Measurements from ENCODE around the gene PTCRA.

PTCRA gene

GRCh38 chr6:42896178-42896719 is 19.6 kb upstream of the PTCRA start:
- H3K79me2 ChIP-seq (ENCODE audit: insufficient read depth, low read length), result no peaks in the 10 kb centered on the region
- H3K4me1 ChIP-seq (ENCODE audit: insufficient read depth, low read length, poor library complexity, severe bottlenecking), result peaks cover 3% of the 10 kb centered on the region
- no peaks in the 10 kb centered on the region for H3K27me3 ChIP-seq (ENCODE audit: insufficient read depth, low read length, poor library complexity, severe bottlenecking)
- no peak overlapping the region for H2AFZ ChIP-seq (ENCODE audit: low read length)
- no peaks in the 10 kb centered on the region for H3K9me2 ChIP-seq (replicated peaks; ENCODE audit: low read depth, low read length)
- no peak overlapping the region for H3K4me3 ChIP-seq (ENCODE audit: low read length, poor library complexity, severe bottlenecking)
- no peaks in the 10 kb centered on the region for H3K9me3 ChIP-seq (ENCODE audit: insufficient read depth, low read depth, low read length)
- no peaks in the 10 kb centered on the region for H3K36me3 ChIP-seq (ENCODE audit: insufficient read depth, low read length)
- TF ChIP-seq CTCF (conservative IDR thresholded peaks at IDR 0.05; ENCODE audit: low read length) (no peak), EZH2phosphoT487 (IDR thresholded peaks at IDR 0.05; ENCODE audit: borderline replicate concordance) (no peak)
- no peak overlapping the region for H3K4me2 ChIP-seq (ENCODE audit: low read depth, low read length, poor library complexity, severe bottlenecking)
- no peaks in the 10 kb centered on the region for H4K20me1 ChIP-seq (ENCODE audit: insufficient read depth, low read length, poor library complexity, severe bottlenecking)
- H3K9ac ChIP-seq (ENCODE audit: low read depth, low read length, poor library complexity, severe bottlenecking), result no peak overlapping the region
- H3F3A ChIP-seq (ENCODE audit: low read depth), result no peaks in the 10 kb centered on the region

- Histone ChIP-seq H3K27me3 (ENCODE audit: insufficient read depth, low read length, poor library complexity, severe bottlenecking) (no peaks in the 10 kb centered on the region), H3K9ac (ENCODE audit: low read depth, low read length, poor library complexity, severe bottlenecking) (peak overlapping the region; percentile 24), H3K4me2 (ENCODE audit: low read depth, low read length, poor library complexity, severe bottlenecking) (peak overlapping the region; percentile 49), H3K36me3 (ENCODE audit: insufficient read depth, low read length) (no peaks in the 10 kb centered on the region), H4K20me1 (ENCODE audit: insufficient read depth, low read length, poor library complexity, severe bottlenecking) (no peaks in the 10 kb centered on the region), H3K4me1 (ENCODE audit: insufficient read depth, low read length, poor library complexity, severe bottlenecking) (peaks cover 11% of the 10 kb centered on the region), H3K79me2 (ENCODE audit: insufficient read depth, low read length) (no peaks in the 10 kb centered on the region), H3K9me3 (ENCODE audit: insufficient read depth, low read depth, low read length) (no peaks in the 10 kb centered on the region), H3K4me3 (ENCODE audit: low read length, poor library complexity, severe bottlenecking) (no peak overlapping the region), H2AFZ (ENCODE audit: low read length) (peak overlapping the region; percentile 63; the same call in 1 of the 2 replicates), H3K9me2 (replicated peaks; ENCODE audit: low read depth, low read length) (no peaks in the 10 kb centered on the region), H3F3A (ENCODE audit: low read depth) (no peaks in the 10 kb centered on the region)
- TF ChIP-seq EZH2phosphoT487 (IDR thresholded peaks at IDR 0.05; ENCODE audit: borderline replicate concordance) (no peak), CTCF (conservative IDR thresholded peaks at IDR 0.05; ENCODE audit: low read length) (peak; percentile 71)
Measured at GRCh38 chr6:42898891-42899361, 16.9 kb upstream of the PTCRA start.

- H3F3A ChIP-seq (ENCODE audit: low read depth), result no peaks in the 10 kb centered on the region
Measured at GRCh38 chr6:42899871-42900270, 16.0 kb upstream of the PTCRA start.

More at GRCh38 chr6:42899871-42900270, 16.0 kb upstream of the PTCRA start:
- Histone ChIP-seq H2AFZ (ENCODE audit: low read length) (no peak overlapping the region), H3K9me2 (replicated peaks; ENCODE audit: low read depth, low read length) (no peaks in the 10 kb centered on the region), H3K9ac (ENCODE audit: low read depth, low read length, poor library complexity, severe bottlenecking) (no peak overlapping the region), H3K9me3 (ENCODE audit: insufficient read depth, low read depth, low read length) (no peaks in the 10 kb centered on the region), H3K79me2 (ENCODE audit: insufficient read depth, low read length) (no peaks in the 10 kb centered on the region), H3K27me3 (ENCODE audit: insufficient read depth, low read length, poor library complexity, severe bottlenecking) (no peaks in the 10 kb centered on the region), H3K4me1 (ENCODE audit: insufficient read depth, low read length, poor library complexity, severe bottlenecking) (peaks cover 11% of the 10 kb centered on the region), H3K36me3 (ENCODE audit: insufficient read depth, low read length) (no peaks in the 10 kb centered on the region), H4K20me1 (ENCODE audit: insufficient read depth, low read length, poor library complexity, severe bottlenecking) (no peaks in the 10 kb centered on the region), H3K4me3 (ENCODE audit: low read length, poor library complexity, severe bottlenecking) (no peak overlapping the region), H3K4me2 (ENCODE audit: low read depth, low read length, poor library complexity, severe bottlenecking) (no peak overlapping the region)
- no peak for TF ChIP-seq CTCF (conservative IDR thresholded peaks at IDR 0.05; ENCODE audit: low read length)
- no peak for TF ChIP-seq EZH2phosphoT487 (IDR thresholded peaks at IDR 0.05; ENCODE audit: borderline replicate concordance)

All from Loucy (cell line).